GM12801 (cell line): ENCODE data around the gene TAS2R40.

Experiments used
- TF ChIP-seq, protein P1 (sequence below): IDR thresholded peaks from one replicate; pipeline ENCODE4 v1.5.1; 2011; ENCODE audit warnings: control low read depth; ENCODE audit not compliant: insufficient read length; ENCODE audit errors: extremely low read depth

Gene TAS2R40

DNA sequence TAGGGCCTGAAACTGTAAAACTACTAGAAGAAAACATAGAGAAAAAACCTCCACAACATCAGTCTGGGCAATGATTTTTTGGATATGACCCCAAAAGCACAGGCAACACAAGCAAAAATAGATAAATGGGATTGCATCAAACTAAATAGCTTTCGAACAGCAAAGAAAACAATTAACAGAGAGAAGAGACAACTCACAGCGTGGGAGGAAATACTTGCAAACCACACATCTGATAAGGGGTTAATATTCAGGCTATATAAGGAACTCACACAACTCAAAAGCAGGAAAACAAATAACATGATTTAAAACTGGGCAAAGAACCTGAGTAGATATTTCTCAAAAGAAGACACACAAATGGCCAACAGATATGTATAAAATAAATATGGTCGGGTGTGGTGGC is 33.7 kb downstream of the TAS2R40 start:
- TF ChIP-seq, protein P1, sequence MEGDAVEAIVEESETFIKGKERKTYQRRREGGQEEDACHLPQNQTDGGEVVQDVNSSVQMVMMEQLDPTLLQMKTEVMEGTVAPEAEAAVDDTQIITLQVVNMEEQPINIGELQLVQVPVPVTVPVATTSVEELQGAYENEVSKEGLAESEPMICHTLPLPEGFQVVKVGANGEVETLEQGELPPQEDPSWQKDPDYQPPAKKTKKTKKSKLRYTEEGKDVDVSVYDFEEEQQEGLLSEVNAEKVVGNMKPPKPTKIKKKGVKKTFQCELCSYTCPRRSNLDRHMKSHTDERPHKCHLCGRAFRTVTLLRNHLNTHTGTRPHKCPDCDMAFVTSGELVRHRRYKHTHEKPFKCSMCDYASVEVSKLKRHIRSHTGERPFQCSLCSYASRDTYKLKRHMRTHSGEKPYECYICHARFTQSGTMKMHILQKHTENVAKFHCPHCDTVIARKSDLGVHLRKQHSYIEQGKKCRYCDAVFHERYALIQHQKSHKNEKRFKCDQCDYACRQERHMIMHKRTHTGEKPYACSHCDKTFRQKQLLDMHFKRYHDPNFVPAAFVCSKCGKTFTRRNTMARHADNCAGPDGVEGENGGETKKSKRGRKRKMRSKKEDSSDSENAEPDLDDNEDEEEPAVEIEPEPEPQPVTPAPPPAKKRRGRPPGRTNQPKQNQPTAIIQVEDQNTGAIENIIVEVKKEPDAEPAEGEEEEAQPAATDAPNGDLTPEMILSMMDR = no peak

DNA sequence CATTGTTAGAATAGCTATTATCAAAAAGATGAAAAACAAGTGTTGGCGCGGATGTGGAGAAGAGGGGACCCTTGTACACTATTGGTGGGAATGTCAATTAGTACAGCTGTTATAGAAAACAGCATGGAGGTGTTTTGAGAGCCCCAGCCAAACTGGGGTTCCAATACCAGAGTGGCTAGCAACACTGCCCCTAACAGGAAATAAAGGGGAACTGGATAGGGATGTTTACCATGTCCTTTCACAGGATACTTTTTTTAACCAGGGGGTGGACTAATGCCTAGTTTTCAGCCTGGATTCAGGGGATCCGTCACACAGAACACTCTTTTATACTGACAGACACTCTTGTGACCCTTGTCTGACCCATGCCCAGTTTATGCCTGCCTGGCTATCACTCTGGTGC is 34.5 kb downstream of the TAS2R40 start:
- TF ChIP-seq, protein P1 = no peak

DNA sequence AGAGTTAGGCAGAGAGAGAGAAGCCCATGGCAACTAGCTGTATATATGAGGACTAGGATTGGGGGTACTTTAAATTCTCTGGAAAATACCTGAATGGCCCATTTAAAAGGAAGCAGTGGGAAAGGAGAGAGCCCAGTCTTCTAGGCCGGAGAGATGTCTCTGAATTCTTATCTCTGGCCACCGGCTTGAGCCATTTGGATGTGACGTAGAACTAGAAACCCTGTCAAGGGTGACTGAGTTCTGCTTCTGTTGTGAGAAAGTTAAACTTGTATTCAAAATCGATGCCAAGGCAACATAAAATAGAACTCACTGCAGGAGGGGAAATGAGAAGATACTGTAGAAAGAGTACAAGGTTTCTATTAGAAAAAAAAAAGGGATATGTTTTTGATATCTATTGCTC is 35.1 kb downstream of the TAS2R40 start:
- TF ChIP-seq, protein P1 = no peak

DNA sequence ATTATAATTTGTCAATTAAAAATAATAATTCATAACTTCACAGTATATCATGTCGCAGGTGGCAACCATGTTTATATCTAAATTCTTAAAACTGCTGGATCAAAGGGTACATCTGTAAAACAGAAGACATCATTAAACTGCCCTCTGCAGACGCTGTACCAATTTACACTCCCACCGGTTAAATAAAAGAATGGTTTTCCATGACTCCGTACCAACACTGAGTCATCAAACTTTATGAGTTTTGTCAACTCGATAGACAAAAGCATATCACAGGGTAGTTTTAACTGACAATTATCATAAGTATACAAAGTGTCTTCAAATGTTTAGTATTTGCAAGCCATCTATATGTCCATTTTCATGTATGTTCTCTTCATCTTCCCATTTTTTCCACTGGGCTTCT is 35.7 kb downstream of the TAS2R40 start:
- TF ChIP-seq, protein P1 = no peak

DNA sequence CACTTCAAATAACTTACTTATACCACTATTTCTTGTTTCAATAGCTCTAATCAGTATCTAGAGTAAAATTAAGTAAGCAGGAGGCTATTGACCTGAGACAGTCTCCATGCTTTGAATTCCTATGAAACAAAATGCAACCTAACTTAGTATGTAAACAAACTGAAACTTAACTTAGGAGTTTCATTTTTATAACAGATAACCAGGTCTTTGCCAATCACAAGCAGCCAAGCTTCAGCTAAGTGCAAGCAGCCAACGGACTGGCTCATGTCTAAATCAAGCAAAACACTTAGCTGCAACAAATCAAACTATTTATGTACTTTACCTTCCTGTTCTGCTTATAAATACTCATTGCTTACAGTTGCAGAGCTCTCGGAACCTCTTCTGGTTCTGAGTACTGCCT is 37.0 kb downstream of the TAS2R40 start:
- TF ChIP-seq, protein P1 = no peak

DNA sequence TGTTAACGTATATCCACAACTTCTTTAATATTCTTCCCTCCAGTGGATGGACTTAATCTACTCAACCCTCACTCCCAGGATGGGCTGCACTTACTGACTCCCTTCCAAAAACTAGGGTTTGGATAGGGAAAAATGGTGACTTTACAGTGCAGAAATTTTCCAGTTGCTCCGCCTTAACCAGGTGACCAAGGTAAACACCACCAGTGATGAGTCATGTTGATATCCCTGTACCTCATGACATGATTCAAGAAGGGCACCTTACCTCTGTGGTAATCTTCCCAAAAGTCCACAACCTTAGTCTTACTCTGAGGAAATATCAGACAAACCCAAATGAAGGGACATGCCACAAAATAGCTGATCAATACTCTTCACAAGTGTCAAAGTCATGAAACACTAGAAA is 37.9 kb downstream of the TAS2R40 start:
- TF ChIP-seq, protein P1 = no peak

DNA sequence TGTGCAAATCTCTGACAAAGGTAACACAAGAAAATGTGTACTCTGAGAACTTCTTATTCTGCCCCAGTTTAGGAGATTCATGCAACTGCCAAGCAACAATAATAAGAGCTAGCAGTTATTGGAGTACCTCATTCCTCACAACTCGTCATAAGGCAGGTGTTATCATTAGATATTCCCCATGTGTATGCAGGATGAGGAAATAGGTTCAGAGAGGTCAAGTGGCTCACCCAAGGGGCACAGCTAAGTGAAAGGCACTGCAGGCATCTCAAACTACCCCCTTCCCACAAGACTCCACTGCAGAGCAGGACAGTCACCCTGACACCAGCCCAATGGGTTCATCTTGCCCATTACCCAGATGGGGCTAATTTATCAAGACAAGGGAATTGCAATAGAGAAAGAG is 40.1 kb downstream of the TAS2R40 start:
- TF ChIP-seq, protein P1 = no peak
